Gastroesophageal sphincter (tissue), 4 donors: ENCODE data around the gene GDPD5. TPM values are rescaled to one million over a fixed set of nuclear protein-coding genes. Genes with fewer than 3 reads are reported as not detected.

Experiments
- ATAC-seq: fragments of 150-250 bp; one replicate; pipeline ENCODE4 v1.9.1; 2016; ENCODE audit warnings: mild to moderate bottlenecking, moderate library complexity
- H3K27ac ChIP-seq, 4 donors: fragments of 200-600 bp; sonication (generic) in 3 of 4; 1 replicate in 3 of 4; 2 replicates in 1 of 4; pipeline ENCODE4 v1.5.1; 2016 to 2019
- H3K27me3 ChIP-seq: fragments of 200-600 bp; sonication (generic); one replicate; pipeline ENCODE4 v1.5.1; 2019
- H3K36me3 ChIP-seq, 2 donors: fragments of 200-600 bp; sonication (generic); one replicate each; pipeline ENCODE4 v1.5.1; 2019; ENCODE audit warnings: control low read depth in 1 of 2
- H3K4me1 ChIP-seq, 3 donors: fragments of 200-600 bp; sonication (generic); 1 replicate in 2 of 3; 2 replicates in 1 of 3; pipeline ENCODE4 v1.5.1; 2016 to 2019; ENCODE audit warnings: control low read depth in 2 of 3
- H3K4me3 ChIP-seq, 2 donors: fragments of 200-600 bp; sonication (generic); one replicate each; pipeline ENCODE4 v1.5.1; 2019; ENCODE audit warnings: mild to moderate bottlenecking in 1 of 2, moderate library complexity in 1 of 2
- H3K9me3 ChIP-seq, 3 donors: fragments of 200-600 bp; sonication (generic); one replicate each; pipeline ENCODE4 v1.5.1; 2017 to 2019; ENCODE audit warnings: control low read depth in 2 of 3
- EP300 ChIP-seq: sonication (generic); formaldehyde crosslinking; IDR thresholded peaks from one replicate; pipeline ENCODE4 v1.6.1; 2017; ENCODE audit warnings: antibody characterized with exemption, mild to moderate bottlenecking
- POLR2A ChIP-seq, 2 donors: fragments of 450-650 bp; IDR thresholded peaks; one replicate each; pipeline ENCODE4 v1.6.1; 2017; ENCODE audit warnings: antibody characterized with exemption in 2 of 2, mild to moderate bottlenecking in 2 of 2, moderate library complexity in 1 of 2
- POLR2AphosphoS5 ChIP-seq: sonication (generic); formaldehyde crosslinking; IDR thresholded peaks from one replicate; pipeline ENCODE4 v1.6.1; 2017; ENCODE audit warnings: antibody characterized with exemption
- WGBS, 2 donors: methylation state at CpG; one replicate each; pipeline ENCODE4 v1.1.5; 2018; ENCODE audit warnings: low coverage in 1 of 2; 5-methylcytosine and 5-hydroxymethylcytosine counted together
- total RNA-seq, 4 donors: library from RNA; depleted of rRNA; stranded (reverse); fragments of >200 nt; gene quantifications; one replicate each; pipeline ENCODE4 v1.1.0, GENCODE V29; 2016
- TF ChIP-seq, protein P1 (sequence below), 4 experiments: fragments of 200-600 bp in 2 of 4; fragments of 450-650 bp in 2 of 4; sonication (generic) in 1 of 4; IDR thresholded peaks; one replicate each; pipeline ENCODE4 v1.5.1; 2017 to 2019; ENCODE audit warnings: antibody characterized with exemption in 4 of 4, mild to moderate bottlenecking in 2 of 4, moderate library complexity in 2 of 4

The GDPD5 gene
- total RNA-seq, 4 donors from 2014 or later, result 3.8 to 9.3 (median 6.4) TPM

DNA sequence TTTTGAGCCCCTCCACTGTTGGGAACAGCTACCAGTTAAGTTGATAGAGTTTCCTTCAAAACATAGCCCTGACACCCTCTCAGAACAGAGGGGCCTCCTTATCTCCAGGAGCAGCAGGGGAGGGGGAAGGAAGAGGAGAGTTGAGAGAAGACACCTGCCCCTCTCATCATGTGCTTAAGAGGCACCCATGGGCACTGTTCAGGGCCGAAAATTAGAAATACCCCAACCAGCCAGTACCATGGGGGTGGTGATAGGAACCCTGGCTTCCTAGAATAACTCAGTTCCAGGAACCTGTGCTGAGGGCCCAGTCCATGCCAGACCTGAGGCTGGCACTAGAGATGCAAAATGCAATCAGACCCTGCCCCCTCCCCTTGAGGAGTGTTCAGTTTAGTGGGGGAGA is 9.3 kb upstream of the GDPD5 start:
- Histone ChIP-seq H3K27ac (no peak overlapping the region), H3K4me3 (no peak overlapping the region), H3K4me1 (peaks cover 0 to 2% (median 0%) of the 10 kb centered on the region in 3 donors), H3K9me3 (no peaks in the 10 kb centered on the region), H3K36me3 (no peaks in the 10 kb centered on the region), H3K27me3 (no peaks in the 10 kb centered on the region)
- no peak for ATAC-seq
- TF ChIP-seq POLR2AphosphoS5 (no peak), POLR2A (IDR thresholded peaks at IDR 0.05) (no peak), EP300 (no peak)
- TF ChIP-seq, protein P1, sequence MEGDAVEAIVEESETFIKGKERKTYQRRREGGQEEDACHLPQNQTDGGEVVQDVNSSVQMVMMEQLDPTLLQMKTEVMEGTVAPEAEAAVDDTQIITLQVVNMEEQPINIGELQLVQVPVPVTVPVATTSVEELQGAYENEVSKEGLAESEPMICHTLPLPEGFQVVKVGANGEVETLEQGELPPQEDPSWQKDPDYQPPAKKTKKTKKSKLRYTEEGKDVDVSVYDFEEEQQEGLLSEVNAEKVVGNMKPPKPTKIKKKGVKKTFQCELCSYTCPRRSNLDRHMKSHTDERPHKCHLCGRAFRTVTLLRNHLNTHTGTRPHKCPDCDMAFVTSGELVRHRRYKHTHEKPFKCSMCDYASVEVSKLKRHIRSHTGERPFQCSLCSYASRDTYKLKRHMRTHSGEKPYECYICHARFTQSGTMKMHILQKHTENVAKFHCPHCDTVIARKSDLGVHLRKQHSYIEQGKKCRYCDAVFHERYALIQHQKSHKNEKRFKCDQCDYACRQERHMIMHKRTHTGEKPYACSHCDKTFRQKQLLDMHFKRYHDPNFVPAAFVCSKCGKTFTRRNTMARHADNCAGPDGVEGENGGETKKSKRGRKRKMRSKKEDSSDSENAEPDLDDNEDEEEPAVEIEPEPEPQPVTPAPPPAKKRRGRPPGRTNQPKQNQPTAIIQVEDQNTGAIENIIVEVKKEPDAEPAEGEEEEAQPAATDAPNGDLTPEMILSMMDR (IDR thresholded peaks at IDR 0.05), result no peak
- WGBS, 2 donors, result no CpG with 5 or more reads among the region's 1 CpG

DNA sequence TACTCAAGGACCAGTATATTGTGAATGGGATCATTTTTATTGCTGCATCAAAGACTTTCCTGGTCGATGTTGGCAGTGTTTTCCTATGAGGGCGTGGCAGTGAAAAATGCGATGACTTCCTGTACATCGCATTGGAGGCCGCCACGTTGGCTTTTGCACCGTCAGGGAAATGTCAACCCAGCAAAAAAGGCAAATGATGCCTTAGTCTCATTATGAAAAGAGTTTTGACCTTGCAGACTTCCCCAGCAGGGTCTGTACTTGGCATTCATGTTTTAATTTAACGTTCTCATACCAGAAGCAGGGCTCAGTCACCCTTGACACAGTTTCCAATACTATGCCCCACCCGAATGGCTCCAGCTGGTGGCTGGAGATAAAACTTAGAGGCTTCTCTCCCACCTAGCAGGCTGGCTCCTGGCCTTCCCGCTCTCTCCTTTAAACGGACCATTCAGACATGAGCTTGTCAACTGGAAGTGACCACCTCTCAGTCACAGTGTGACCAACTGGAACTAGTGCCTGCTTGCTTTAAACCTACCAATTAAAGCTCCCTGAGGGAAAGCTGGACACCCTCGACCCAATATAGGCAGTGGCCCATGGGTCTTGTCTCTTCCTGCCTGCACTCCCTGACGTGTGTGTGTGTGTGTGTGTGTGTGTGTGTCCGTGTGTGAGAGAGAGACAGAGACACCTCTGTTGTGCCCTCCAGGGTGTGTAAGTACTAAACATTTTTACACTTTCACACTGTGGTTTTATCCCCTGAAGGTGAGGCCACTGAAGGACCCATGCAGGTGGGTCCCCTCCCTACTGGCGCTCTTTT is 8.7 kb upstream of the GDPD5 start:
- TF ChIP-seq POLR2A (IDR thresholded peaks at IDR 0.05), result no peak
- no peak for TF ChIP-seq POLR2AphosphoS5
- TF ChIP-seq, protein P1 (IDR thresholded peaks at IDR 0.05), result no peak
- no peak for TF ChIP-seq EP300
- Histone ChIP-seq H3K9me3 (no peaks in the 10 kb centered on the region), H3K27ac (no peak overlapping the region), H3K4me3 (no peak overlapping the region), H3K4me1 (peaks cover 0 to 2% (median 0%) of the 10 kb centered on the region in 3 donors), H3K36me3 (no peaks in the 10 kb centered on the region), H3K27me3 (no peaks in the 10 kb centered on the region)
- 66 to 67% methylated on average over 5 to 8 of the region's 15 CpGs for WGBS, 2 donors
- no peak for ATAC-seq

DNA sequence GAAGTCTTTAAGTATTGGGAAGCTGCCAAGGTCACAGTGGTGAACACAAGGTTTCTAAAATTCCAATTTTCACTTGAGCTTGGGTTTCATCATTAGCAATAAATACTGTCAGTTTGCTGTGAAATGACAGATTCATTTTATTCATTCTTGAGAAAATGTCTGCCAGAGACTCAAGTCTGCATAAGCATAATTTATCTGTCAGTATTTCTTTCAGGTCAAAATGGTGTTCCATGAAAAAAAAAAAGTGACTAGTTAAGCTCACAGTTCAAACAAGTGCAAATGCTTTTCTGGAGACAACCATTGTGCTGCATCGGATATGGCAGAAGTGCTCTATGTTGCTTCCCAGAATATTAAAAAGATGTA is 8.1 kb upstream of the GDPD5 start:
- WGBS, 2 donors, result 75 to 88% methylated on average over 1 of the region's 1 CpG
- no peaks in the 10 kb centered on the region for H3K36me3 ChIP-seq
- H3K9me3 ChIP-seq, result no peaks in the 10 kb centered on the region
- no peak for ATAC-seq
- no peaks in the 10 kb centered on the region for H3K27me3 ChIP-seq
- peaks cover 0 to 2% (median 0%) of the 10 kb centered on the region in 3 donors for H3K4me1 ChIP-seq
- no peak overlapping the region for H3K27ac ChIP-seq
- no peak overlapping the region for H3K4me3 ChIP-seq
- TF ChIP-seq POLR2A (IDR thresholded peaks at IDR 0.05), result no peak
- TF ChIP-seq, protein P1 (IDR thresholded peaks at IDR 0.05), result no peak
- no peak for TF ChIP-seq POLR2AphosphoS5
- TF ChIP-seq EP300, result no peak

DNA sequence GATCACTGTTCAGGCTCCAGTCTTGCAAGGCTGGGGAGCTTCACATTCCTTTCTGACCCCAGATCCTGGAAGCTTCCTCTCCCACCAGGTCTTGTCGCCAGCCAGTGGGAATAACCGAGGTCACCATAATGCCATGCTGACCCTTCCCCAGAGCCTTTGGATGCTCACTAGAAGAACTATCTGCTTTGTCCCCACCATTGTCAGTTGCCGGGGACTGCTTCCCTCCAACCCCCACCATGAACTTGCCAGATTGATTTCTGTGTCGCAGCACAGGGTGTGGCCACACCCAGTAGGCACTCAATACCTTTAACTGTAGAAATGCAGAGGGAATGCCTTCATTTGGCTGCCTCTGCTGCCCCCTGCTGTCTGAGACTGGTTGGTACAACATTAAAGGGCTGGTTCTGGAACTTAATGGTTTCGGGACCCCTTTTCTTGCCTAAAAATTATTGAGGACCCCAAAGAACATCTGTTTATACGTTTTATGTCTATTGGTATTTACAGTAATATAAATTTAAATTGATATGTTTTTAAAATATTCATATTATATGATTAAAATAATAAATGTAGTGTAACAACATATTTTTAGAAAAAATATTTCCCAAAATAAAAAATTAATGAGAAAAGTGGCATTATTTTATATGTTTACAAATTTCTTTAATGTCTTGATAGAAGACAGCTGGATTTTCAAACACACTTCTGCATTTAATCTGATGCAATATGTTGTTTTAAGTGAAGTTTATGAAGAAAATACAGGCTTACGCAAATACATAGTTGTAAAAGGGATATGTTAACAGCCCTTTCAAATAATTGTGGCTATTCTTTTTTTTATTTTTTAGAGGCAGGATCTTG is 6.7 kb upstream of the GDPD5 start:
- H3K4me1 ChIP-seq, result peaks cover 0 to 2% (median 0%) of the 10 kb centered on the region in 3 donors
- H3K36me3 ChIP-seq, result no peaks in the 10 kb centered on the region
- WGBS, 2 donors, result 36 to 43% methylated on average over 5 to 6 of the region's 7 CpGs
- TF ChIP-seq, protein P1 (IDR thresholded peaks at IDR 0.05), result peak in 3 of 4 experiments; percentile 87 to 95 (median 90)
- TF ChIP-seq POLR2AphosphoS5, result no peak
- H3K27me3 ChIP-seq, result no peaks in the 10 kb centered on the region
- no peak overlapping the region for H3K27ac ChIP-seq
- peak; percentile 37 for ATAC-seq
- H3K4me3 ChIP-seq, result no peak overlapping the region
- H3K9me3 ChIP-seq, result no peaks in the 10 kb centered on the region
